Measurements from ENCODE around the gene TRIM61.
"Not testable (repeated sequence)": the region's sequence is repeated elsewhere in the genome, so short reads cannot be mapped to it uniquely, and the experiment has no call there.

The TRIM61 gene

GRCh38 chr4:164956766-164957643, 20.5 kb downstream of the TRIM61 start:
- DNase-seq (ENCODE audit: low read depth in 2 of 2): peak; percentile 15 to 36

GRCh38 chr4:164955107-164955805, 22.2 kb downstream of the TRIM61 start:
- DNase-seq (ENCODE audit: low read depth in 2 of 2): no peak

GRCh38 chr4:164952551-164952950, 24.9 kb downstream of the TRIM61 start:
- DNase-seq (ENCODE audit: low read depth in 2 of 2): no peak

- no peak for DNase-seq (ENCODE audit: low read depth in 2 of 2)
Measured at GRCh38 chr4:164949448-164950143, 27.9 kb downstream of the TRIM61 start.

GRCh38 chr4:164948975-164949374, 28.5 kb downstream of the TRIM61 start:
- DNase-seq (ENCODE audit: low read depth in 2 of 2): no peak

GRCh38 chr4:164948006-164948405, 29.5 kb downstream of the TRIM61 start:
- not testable (repeated sequence) for DNase-seq (ENCODE audit: low read depth in 2 of 2)

- DNase-seq (ENCODE audit: low read depth in 2 of 2): no peak
Measured at GRCh38 chr4:164946810-164947209, 30.6 kb downstream of the TRIM61 start.

GRCh38 chr4:164945146-164945545, 32.3 kb downstream of the TRIM61 start:
- DNase-seq (ENCODE audit: low read depth in 2 of 2): no peak

- DNase-seq (ENCODE audit: low read depth in 2 of 2): no peak
Measured at GRCh38 chr4:164943192-164943591, 34.3 kb downstream of the TRIM61 start.

- DNase-seq (ENCODE audit: low read depth in 2 of 2): no peak
Measured at GRCh38 chr4:164937576-164938270, 39.7 kb downstream of the TRIM61 start.

- not testable (repeated sequence) for DNase-seq (ENCODE audit: low read depth in 2 of 2)
Measured at GRCh38 chr4:164935865-164936606, 41.4 kb downstream of the TRIM61 start.

- no peak for DNase-seq (ENCODE audit: low read depth in 2 of 2)
Measured at GRCh38 chr4:164935363-164935762, 42.1 kb downstream of the TRIM61 start.

- no peak for DNase-seq (ENCODE audit: low read depth in 2 of 2)
Measured at GRCh38 chr4:164933244-164933643, 44.2 kb downstream of the TRIM61 start.

GRCh38 chr4:164931551-164932324, 45.7 kb downstream of the TRIM61 start:
- no peak for DNase-seq (ENCODE audit: low read depth in 2 of 2)

GRCh38 chr4:164930647-164931046, 46.8 kb downstream of the TRIM61 start:
- no peak for DNase-seq (ENCODE audit: low read depth in 2 of 2)

GRCh38 chr4:164927101-164927500, 50.4 kb downstream of the TRIM61 start:
- DNase-seq (ENCODE audit: low read depth in 2 of 2): not testable (repeated sequence)

GRCh38 chr4:164926301-164926700, 51.2 kb downstream of the TRIM61 start:
- DNase-seq (ENCODE audit: low read depth in 2 of 2): no peak

- no peak for DNase-seq (ENCODE audit: low read depth in 2 of 2)
Measured at GRCh38 chr4:164924670-164925238, 52.7 kb downstream of the TRIM61 start.

- no peak for DNase-seq (ENCODE audit: low read depth in 2 of 2)
Measured at GRCh38 chr4:164918956-164919355, 58.5 kb downstream of the TRIM61 start.

Data from stimulated activated CD4-positive, alpha-beta T cell treated with anti-CD3 and anti-CD28 coated beads, Interleukin-1b, Interleukin-23, amount 100 ng/mL, for 1 hour (primary cell).